BJ (cell line): ENCODE results near the gene AFG1L. TPM values are rescaled to one million over a fixed set of nuclear protein-coding genes. Genes with fewer than 3 reads are reported as not detected.

Source experiments
- CTCF ChIA-PET: fragments of 350-600 bp; formaldehyde crosslinking; extraction: SDS; loops from one replicate; lab custom pipeline; 2021; ENCODE audit warnings: antibody characterized with exemption, inconsistent platforms; lab: Yijun Ruan, JAX
- POLR2A ChIA-PET: fragments of 300-600 bp; sonication (Branson Sonifier 250); formaldehyde crosslinking; extraction: SDS; loops from one replicate; lab custom pipeline; 2021; ENCODE audit warnings: antibody characterized with exemption; lab: Charles Lee
- DNase-seq: peaks from one replicate; pipeline ENCODE4 v3.0.0-alpha.2; 2011; ENCODE audit warnings: low read depth
- H3K27me3 ChIP-seq: 2 replicates; pipeline ENCODE4 v1.6.0; 2011; ENCODE audit warnings: low read length; ENCODE audit not compliant: control insufficient read depth, insufficient read depth
- H3K36me3 ChIP-seq: 2 replicates; pipeline ENCODE4 v1.5.1; 2011; ENCODE audit warnings: low read length; ENCODE audit not compliant: control insufficient read depth, insufficient read depth
- H3K4me3 ChIP-seq: 2 replicates; pipeline ENCODE4 v1.5.1; 2011; ENCODE audit warnings: low read depth, mild to moderate bottlenecking, control low read depth, low read length
- polyA plus RNA-seq: library from polyadenylated mRNA; depleted of rRNA; stranded (reverse); fragments of >200 nt; gene quantifications from 2 replicates; pipeline ENCODE4 v1.2.3, GENCODE V29; 2011
- TF ChIP-seq, protein P1 (sequence below): IDR thresholded peaks from 2 replicates; pipeline ENCODE4 v1.5.1; 2011; ENCODE audit warnings: low read depth, mild to moderate bottlenecking, control low read depth, inconsistent platforms, low read length, moderate library complexity; ENCODE audit not compliant: insufficient read depth

Gene AFG1L
- polyA plus RNA-seq, 1 experiment: 1.7 TPM

DNA sequence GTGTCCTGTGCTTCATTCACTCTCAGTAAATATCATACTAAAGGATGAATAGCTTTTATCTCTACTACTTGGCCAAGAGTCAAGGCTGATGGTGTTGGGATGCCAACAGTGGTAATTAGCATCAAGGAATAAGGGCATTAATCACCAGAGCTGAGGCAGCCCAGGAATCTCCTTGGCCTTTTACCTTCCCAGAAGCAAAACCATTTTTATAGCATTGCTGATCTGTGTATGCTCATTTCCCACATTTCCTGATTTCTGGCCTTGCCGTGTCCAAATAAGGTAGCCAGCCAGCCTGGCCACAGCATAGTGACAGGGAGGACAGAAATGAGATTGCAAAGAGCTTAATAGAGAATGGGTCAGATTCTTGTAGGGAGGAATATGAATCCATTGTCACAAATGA is 189.2 kb downstream of the AFG1L start:
- Histone ChIP-seq H3K36me3 (no peaks in the 10 kb centered on the region), H3K27me3 (no peaks in the 10 kb centered on the region), H3K4me3 (no peak overlapping the region)
- ChIA-PET POLR2A (no interaction called here), CTCF (interaction anchor here (1.1 to 6.1 kb wide), 2 partner anchors 7 to 371 kb away, joined by 3 to 32 read pairs; no protein-coding TSS in a partner anchor)
- TF ChIP-seq, protein P1, sequence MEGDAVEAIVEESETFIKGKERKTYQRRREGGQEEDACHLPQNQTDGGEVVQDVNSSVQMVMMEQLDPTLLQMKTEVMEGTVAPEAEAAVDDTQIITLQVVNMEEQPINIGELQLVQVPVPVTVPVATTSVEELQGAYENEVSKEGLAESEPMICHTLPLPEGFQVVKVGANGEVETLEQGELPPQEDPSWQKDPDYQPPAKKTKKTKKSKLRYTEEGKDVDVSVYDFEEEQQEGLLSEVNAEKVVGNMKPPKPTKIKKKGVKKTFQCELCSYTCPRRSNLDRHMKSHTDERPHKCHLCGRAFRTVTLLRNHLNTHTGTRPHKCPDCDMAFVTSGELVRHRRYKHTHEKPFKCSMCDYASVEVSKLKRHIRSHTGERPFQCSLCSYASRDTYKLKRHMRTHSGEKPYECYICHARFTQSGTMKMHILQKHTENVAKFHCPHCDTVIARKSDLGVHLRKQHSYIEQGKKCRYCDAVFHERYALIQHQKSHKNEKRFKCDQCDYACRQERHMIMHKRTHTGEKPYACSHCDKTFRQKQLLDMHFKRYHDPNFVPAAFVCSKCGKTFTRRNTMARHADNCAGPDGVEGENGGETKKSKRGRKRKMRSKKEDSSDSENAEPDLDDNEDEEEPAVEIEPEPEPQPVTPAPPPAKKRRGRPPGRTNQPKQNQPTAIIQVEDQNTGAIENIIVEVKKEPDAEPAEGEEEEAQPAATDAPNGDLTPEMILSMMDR: no peak
- no peak for DNase-seq

GRCh38 chr6:108489699-108490098 is 194.8 kb downstream of the AFG1L start:
- no peaks in the 10 kb centered on the region for H3K36me3 ChIP-seq
- POLR2A ChIA-PET: no interaction called here
- H3K4me3 ChIP-seq: no peak overlapping the region
- TF ChIP-seq, protein P1: no peak
- H3K27me3 ChIP-seq: no peaks in the 10 kb centered on the region
- CTCF ChIA-PET: interaction anchor here (4.3 kb wide), 1 partner anchor 8 kb away, joined by 32 read pairs; no protein-coding TSS in a partner anchor
- DNase-seq: no peak

- TF ChIP-seq, protein P1: peak; percentile 63
- Histone ChIP-seq H3K4me3 (no peak overlapping the region), H3K27me3 (no peaks in the 10 kb centered on the region), H3K36me3 (no peaks in the 10 kb centered on the region)
- POLR2A ChIA-PET: interaction anchor here (0.7 kb wide), 1 partner anchor 447 kb away, joined by 9 read pairs; no protein-coding TSS in a partner anchor
- CTCF ChIA-PET: interaction anchor here (0.7 to 4.3 kb wide), 22 partner anchors 9 to 510 kb away, joined by 3 to 58 read pairs (median 4); no protein-coding TSS in a partner anchor
- DNase-seq: peak; percentile 7
Measured at GRCh38 chr6:108492131-108492766, 197.4 kb downstream of the AFG1L start.

DNA sequence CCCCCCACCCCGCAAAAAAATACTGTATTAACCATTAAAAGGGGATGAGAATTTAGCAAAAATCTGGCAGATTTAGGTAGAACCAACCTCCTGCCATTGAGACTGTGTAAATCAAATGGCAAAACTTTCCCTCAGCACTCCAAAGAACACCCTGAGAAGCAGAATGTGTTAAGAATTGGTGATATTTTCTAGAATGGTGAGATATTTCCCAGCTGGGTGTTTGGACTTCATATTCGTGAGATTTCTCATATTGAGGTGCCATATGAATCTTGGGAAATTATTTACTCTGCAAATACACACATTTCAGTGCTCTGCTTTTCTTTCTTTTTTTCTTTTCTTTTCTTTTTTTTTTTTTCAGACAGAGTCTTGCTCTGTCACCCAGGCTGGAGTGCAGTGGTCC is 199.6 kb downstream of the AFG1L start:
- DNase-seq: no peak
- no peak overlapping the region for H3K4me3 ChIP-seq
- ChIA-PET CTCF (interaction anchor here (0.7 to 3.9 kb wide), 4 partner anchors 14 to 382 kb away, joined by 3 to 58 read pairs (median 5); no protein-coding TSS in a partner anchor), POLR2A (no interaction called here)
- H3K27me3 ChIP-seq: no peaks in the 10 kb centered on the region
- TF ChIP-seq, protein P1: no peak
- no peaks in the 10 kb centered on the region for H3K36me3 ChIP-seq

DNA sequence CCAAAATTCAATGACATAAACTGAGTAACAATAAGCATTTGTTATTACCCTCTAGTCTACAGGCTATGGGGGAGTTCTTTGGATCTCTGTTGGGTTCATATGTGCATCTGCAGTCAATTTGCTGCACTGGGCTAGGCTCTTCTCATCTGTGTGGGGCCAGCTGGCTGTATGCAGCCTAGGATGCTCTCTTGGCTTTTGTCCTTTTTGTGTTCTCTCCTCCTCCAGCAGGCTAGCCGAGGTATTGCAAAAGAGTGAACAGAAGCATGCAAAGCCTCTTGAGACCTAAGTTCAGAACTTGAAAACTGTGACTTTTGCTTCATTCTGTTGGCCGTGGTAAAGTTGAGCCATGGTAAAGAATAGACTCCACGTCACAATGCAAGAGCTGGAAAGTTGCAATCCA is 203.0 kb downstream of the AFG1L start:
- H3K27me3 ChIP-seq: no peaks in the 10 kb centered on the region
- ChIA-PET POLR2A (interaction anchor here (0.6 kb wide), 1 partner anchor 889 kb away, joined by 3 read pairs; no protein-coding TSS in a partner anchor), CTCF (interaction anchor here (0.6 to 1.8 kb wide), 4 partner anchors 12 to 322 kb away, joined by 3 to 8 read pairs (median 4); no protein-coding TSS in a partner anchor)
- no peak for DNase-seq
- no peaks in the 10 kb centered on the region; the same call in 1 of the 2 replicates for H3K36me3 ChIP-seq
- no peak overlapping the region for H3K4me3 ChIP-seq
- TF ChIP-seq, protein P1: peak; percentile 53
